GM12864 (cell line): ENCODE data around the gene SNX24.

Source experiments
- DNase-seq: peaks from one replicate; pipeline ENCODE4 v3.0.0-alpha.2; 2011; ENCODE audit warnings: low read depth
- H3K4me3 ChIP-seq: 2 replicates; pipeline ENCODE4 v1.5.1; 2011; ENCODE audit warnings: mild to moderate bottlenecking, low read depth, low read length, control low read depth
- TF ChIP-seq, protein P1 (sequence below): IDR thresholded peaks from 2 replicates; pipeline ENCODE4 v1.5.1; 2011; ENCODE audit warnings: low read depth, mild to moderate bottlenecking, moderate library complexity, low read length, control low read depth, inconsistent platforms; ENCODE audit errors: missing control alignments

SNX24 gene

GRCh38 chr5:122870219-122870856, 24.9 kb downstream of the SNX24 start:
- DNase-seq: no peak
- H3K4me3 ChIP-seq: no peak overlapping the region
- TF ChIP-seq, protein P1, sequence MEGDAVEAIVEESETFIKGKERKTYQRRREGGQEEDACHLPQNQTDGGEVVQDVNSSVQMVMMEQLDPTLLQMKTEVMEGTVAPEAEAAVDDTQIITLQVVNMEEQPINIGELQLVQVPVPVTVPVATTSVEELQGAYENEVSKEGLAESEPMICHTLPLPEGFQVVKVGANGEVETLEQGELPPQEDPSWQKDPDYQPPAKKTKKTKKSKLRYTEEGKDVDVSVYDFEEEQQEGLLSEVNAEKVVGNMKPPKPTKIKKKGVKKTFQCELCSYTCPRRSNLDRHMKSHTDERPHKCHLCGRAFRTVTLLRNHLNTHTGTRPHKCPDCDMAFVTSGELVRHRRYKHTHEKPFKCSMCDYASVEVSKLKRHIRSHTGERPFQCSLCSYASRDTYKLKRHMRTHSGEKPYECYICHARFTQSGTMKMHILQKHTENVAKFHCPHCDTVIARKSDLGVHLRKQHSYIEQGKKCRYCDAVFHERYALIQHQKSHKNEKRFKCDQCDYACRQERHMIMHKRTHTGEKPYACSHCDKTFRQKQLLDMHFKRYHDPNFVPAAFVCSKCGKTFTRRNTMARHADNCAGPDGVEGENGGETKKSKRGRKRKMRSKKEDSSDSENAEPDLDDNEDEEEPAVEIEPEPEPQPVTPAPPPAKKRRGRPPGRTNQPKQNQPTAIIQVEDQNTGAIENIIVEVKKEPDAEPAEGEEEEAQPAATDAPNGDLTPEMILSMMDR: no peak

GRCh38 chr5:122871661-122872060, 26.2 kb downstream of the SNX24 start:
- TF ChIP-seq, protein P1: no peak
- DNase-seq: no peak
- H3K4me3 ChIP-seq: no peak overlapping the region

DNA sequence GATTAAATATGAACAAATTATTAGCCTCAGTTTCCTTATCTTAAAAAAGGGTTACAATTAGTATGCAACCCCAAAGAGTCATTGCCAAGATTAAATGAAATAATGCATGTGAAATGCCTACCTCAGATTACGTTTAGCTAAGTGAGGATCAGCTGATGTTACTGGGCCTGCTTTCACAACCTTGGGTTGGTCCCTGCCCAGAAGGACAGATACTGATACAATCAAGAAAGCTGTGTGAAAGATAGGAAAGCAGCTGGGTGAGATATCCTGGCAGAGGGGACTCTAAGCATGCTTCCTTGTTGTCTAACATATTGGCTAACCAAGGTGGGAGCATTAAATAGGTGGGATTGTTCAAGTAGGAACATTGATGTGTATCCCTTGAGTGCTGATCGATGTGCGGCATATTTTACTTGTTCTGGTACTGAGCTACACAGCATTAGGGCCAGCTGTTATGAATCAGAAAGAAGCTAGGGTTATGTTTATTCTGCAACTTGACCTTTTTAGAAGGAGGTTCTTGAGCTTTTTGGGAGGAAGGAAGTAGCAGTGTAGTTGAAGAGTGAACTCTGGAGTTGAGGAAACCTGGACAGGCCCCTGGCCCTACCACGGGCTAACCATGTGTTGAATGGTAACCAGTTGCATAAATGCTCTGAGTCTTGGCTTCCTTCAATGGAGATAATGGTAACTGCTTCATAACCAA, 28.9 kb downstream of the SNX24 start:
- no peak for DNase-seq
- TF ChIP-seq, protein P1: no peak

GRCh38 chr5:122877518-122877917, 32.1 kb downstream of the SNX24 start:
- TF ChIP-seq, protein P1: no peak
- no peak overlapping the region for H3K4me3 ChIP-seq
- no peak for DNase-seq

More for the DNA sequence above, 28.9 kb downstream of the SNX24 start:
- no peak overlapping the region for H3K4me3 ChIP-seq

DNA sequence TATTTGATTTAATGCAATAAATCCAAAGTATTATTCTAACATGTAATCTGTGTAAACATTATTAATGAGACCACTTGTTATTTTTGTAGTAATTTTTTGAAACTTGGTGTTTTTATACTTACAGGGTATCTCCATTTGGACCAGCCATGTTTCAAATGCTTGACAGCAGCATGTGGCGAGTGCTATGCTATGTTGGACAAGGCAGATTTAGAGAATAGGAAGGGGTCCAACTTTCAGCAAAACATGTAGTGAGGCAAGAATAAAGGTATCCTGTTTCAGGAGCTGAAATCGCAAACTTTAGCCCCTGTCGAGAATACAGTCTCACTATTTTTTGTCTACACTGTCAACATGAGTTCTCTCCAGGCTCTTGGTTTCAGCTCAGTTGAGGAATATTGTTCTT, 33.7 kb downstream of the SNX24 start:
- no peak for DNase-seq
- TF ChIP-seq, protein P1: no peak
- H3K4me3 ChIP-seq: no peak overlapping the region

DNA sequence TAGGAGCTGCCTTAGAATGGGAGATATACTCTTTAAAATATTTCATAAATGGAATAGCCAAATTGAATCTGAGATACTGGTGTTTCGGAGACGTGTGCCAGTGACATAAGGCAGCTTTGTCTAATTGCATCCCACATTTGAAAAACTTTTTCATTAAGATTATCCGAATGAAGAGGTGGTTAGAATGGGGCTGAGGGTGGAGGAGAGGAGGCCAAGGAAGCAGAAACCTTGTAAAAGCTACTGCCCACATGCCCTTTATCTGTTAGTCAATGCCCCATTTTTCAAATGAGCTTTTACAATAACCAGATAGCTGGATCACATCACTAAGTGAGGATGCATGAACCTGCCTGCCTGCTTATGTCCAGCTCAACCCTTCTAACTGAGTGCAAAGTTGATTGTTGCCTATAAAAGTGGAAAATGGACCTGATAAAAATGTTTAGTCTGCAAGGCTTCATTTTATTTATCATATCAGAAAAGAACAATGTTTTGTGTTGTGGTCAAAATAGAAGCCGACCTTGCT, 34.8 kb downstream of the SNX24 start:
- H3K4me3 ChIP-seq: no peak overlapping the region
- TF ChIP-seq, protein P1: no peak
- no peak for DNase-seq
